ENCODE measurements around the gene SAA1. TPM values are rescaled to one million over a fixed set of nuclear protein-coding genes. Genes with fewer than 3 reads are reported as not detected.
"Not testable (repeated sequence)": the region's sequence is repeated elsewhere in the genome, so short reads cannot be mapped to it uniquely, and the experiment has no call there.

The SAA1 gene
- total RNA-seq, 1 experiment from 2014 or later, result not detected

GRCh38 chr11:18245396-18245795 is 20.7 kb upstream of the SAA1 start:
- DNase-seq (ENCODE audit: low read depth in 1 of 2, low spot score in 2 of 2), result no peak
- H3K27ac ChIP-seq, result no peak overlapping the region
- no peaks in the 10 kb centered on the region; the same call in 1 of the 2 replicates for H3K27me3 ChIP-seq (replicated peaks)
- H3K4me3 ChIP-seq, result no peak overlapping the region
- H3K36me3 ChIP-seq, result no peaks in the 10 kb centered on the region
- H3K9me3 ChIP-seq (replicated peaks), result no peaks in the 10 kb centered on the region; the same call in 1 of the 2 replicates
- no peaks in the 10 kb centered on the region; the same call in 1 of the 2 replicates for H3K4me1 ChIP-seq (replicated peaks)

- H3K4me3 ChIP-seq; H3K27ac ChIP-seq; DNase-seq (ENCODE audit: low read depth in 1 of 2, low spot score in 2 of 2); H3K9me3 ChIP-seq (replicated peaks); H3K36me3 ChIP-seq; H3K4me1 ChIP-seq (replicated peaks); H3K27me3 ChIP-seq (replicated peaks): not testable (repeated sequence)
Measured at GRCh38 chr11:18246379-18247190, 19.5 kb upstream of the SAA1 start.

- not testable (repeated sequence) for H3K36me3 ChIP-seq
Measured at GRCh38 chr11:18247191-18247581, 18.9 kb upstream of the SAA1 start.

GRCh38 chr11:18248561-18248960 is 17.5 kb upstream of the SAA1 start, which contains the start of gene SAA2:
SAA2 (minus strand) TSS chr11:18248668; CDS start chr11:18248011, 657 bp downstream.
- H3K9me3 ChIP-seq (replicated peaks), result no peaks in the 10 kb centered on the region; the same call in 1 of the 2 replicates
- H3K4me1 ChIP-seq (replicated peaks), result no peaks in the 10 kb centered on the region
- H3K4me3 ChIP-seq, result no peak within 1 kb of the TSS
- no peaks in the 10 kb centered on the region for H3K36me3 ChIP-seq
- H3K27ac ChIP-seq, result no peak within 1 kb of the TSS
- no peak for DNase-seq (ENCODE audit: low read depth in 1 of 2, low spot score in 2 of 2)
- H3K27me3 ChIP-seq (replicated peaks), result peaks cover 3% of the 10 kb centered on the region; the same call in 1 of the 2 replicates

More at GRCh38 chr11:18247191-18247581, 18.9 kb upstream of the SAA1 start:
- not testable (repeated sequence) for H3K4me1 ChIP-seq (replicated peaks); H3K9me3 ChIP-seq (replicated peaks); DNase-seq (ENCODE audit: low read depth in 1 of 2, low spot score in 2 of 2); H3K27ac ChIP-seq; H3K4me3 ChIP-seq; H3K27me3 ChIP-seq (replicated peaks)

GRCh38 chr11:18253233-18253632 is 12.8 kb upstream of the SAA1 start:
- H3K27me3 ChIP-seq (replicated peaks), result peaks cover 10% of the 10 kb centered on the region
- H3K4me3 ChIP-seq, result no peak overlapping the region
- H3K36me3 ChIP-seq, result no peaks in the 10 kb centered on the region
- H3K9me3 ChIP-seq (replicated peaks), result no peaks in the 10 kb centered on the region; the same call in 1 of the 2 replicates
- no peak for DNase-seq (ENCODE audit: low read depth in 1 of 2, low spot score in 2 of 2)
- no peaks in the 10 kb centered on the region for H3K4me1 ChIP-seq (replicated peaks)
- no peak overlapping the region for H3K27ac ChIP-seq

GRCh38 chr11:18253778-18254338 is 12.2 kb upstream of the SAA1 start:
- Histone ChIP-seq H3K4me3 (no peak overlapping the region), H3K27me3 (replicated peaks) (peaks cover 13% of the 10 kb centered on the region), H3K9me3 (replicated peaks) (no peaks in the 10 kb centered on the region; the same call in 1 of the 2 replicates), H3K4me1 (replicated peaks) (no peaks in the 10 kb centered on the region), H3K36me3 (no peaks in the 10 kb centered on the region), H3K27ac (no peak overlapping the region)
- DNase-seq (ENCODE audit: low read depth in 1 of 2, low spot score in 2 of 2), result peak in 1 of 2 experiments; percentile 19

GRCh38 chr11:18254781-18255361 is 11.2 kb upstream of the SAA1 start:
- no peak overlapping the region for H3K4me3 ChIP-seq
- no peak overlapping the region for H3K27ac ChIP-seq
- H3K4me1 ChIP-seq (replicated peaks), result no peaks in the 10 kb centered on the region
- no peaks in the 10 kb centered on the region; the same call in 1 of the 2 replicates for H3K9me3 ChIP-seq (replicated peaks)
- H3K36me3 ChIP-seq, result no peaks in the 10 kb centered on the region
- H3K27me3 ChIP-seq (replicated peaks), result peaks cover 20% of the 10 kb centered on the region
- DNase-seq (ENCODE audit: low read depth in 1 of 2, low spot score in 2 of 2), result peak in 1 of 2 experiments; percentile 27

- Histone ChIP-seq H3K4me1 (replicated peaks) (0 out of 2 replicates have a peak, but pooled peaks cover 3% of the 10 kb centered on the region), H3K27ac (no peak overlapping the region), H3K36me3 (no peaks in the 10 kb centered on the region), H3K4me3 (no peak overlapping the region), H3K27me3 (replicated peaks) (peaks cover 28% of the 10 kb centered on the region), H3K9me3 (replicated peaks) (no peaks in the 10 kb centered on the region; the same call in 1 of the 2 replicates)
- DNase-seq (ENCODE audit: low read depth in 1 of 2, low spot score in 2 of 2), result no peak
Measured at GRCh38 chr11:18259259-18259658, 6.8 kb upstream of the SAA1 start.

- no peaks in the 10 kb centered on the region for H3K36me3 ChIP-seq
- peaks cover 29% of the 10 kb centered on the region for H3K27me3 ChIP-seq (replicated peaks)
- no peak overlapping the region for H3K27ac ChIP-seq
- H3K9me3 ChIP-seq (replicated peaks), result no peaks in the 10 kb centered on the region
- 0 out of 2 replicates have a peak, but pooled peaks cover 3% of the 10 kb centered on the region for H3K4me1 ChIP-seq (replicated peaks)
- no peak for DNase-seq (ENCODE audit: low read depth in 1 of 2, low spot score in 2 of 2)
- no peak overlapping the region for H3K4me3 ChIP-seq
Measured at GRCh38 chr11:18261721-18262120, 4.3 kb upstream of the SAA1 start.

GRCh38 chr11:18262681-18263350 is 3.2 kb upstream of the SAA1 start:
- DNase-seq (ENCODE audit: low read depth in 1 of 2, low spot score in 2 of 2); H3K27ac ChIP-seq; H3K4me1 ChIP-seq (replicated peaks); H3K9me3 ChIP-seq (replicated peaks); H3K36me3 ChIP-seq; H3K4me3 ChIP-seq: not testable (repeated sequence)
- peaks cover 23% of the 10 kb centered on the region; the same call in 1 of the 2 replicates for H3K27me3 ChIP-seq (replicated peaks)

GRCh38 chr11:18264035-18264434 is 2.0 kb upstream of the SAA1 start:
- Histone ChIP-seq H3K4me1 (replicated peaks) (peaks cover 8% of the 10 kb centered on the region; the same call in 1 of the 2 replicates), H3K27me3 (replicated peaks) (peaks cover 18% of the 10 kb centered on the region; the same call in 1 of the 2 replicates), H3K27ac (no peak overlapping the region)

GRCh38 chr11:18264677-18265555 is 1.1 kb upstream of the SAA1 start:
- H3K4me1 ChIP-seq (replicated peaks), result peaks cover 8% of the 10 kb centered on the region; the same call in 1 of the 2 replicates
- peaks cover 12% of the 10 kb centered on the region; the same call in 1 of the 2 replicates for H3K27me3 ChIP-seq (replicated peaks)
- H3K4me3 ChIP-seq, result no peak overlapping the region
- no peak overlapping the region for H3K27ac ChIP-seq
- no peak for DNase-seq (ENCODE audit: low read depth in 1 of 2, low spot score in 2 of 2)
- no peaks in the 10 kb centered on the region for H3K36me3 ChIP-seq
- H3K9me3 ChIP-seq (replicated peaks), result no peaks in the 10 kb centered on the region

More at GRCh38 chr11:18264035-18264434, 2.0 kb upstream of the SAA1 start:
- no peaks in the 10 kb centered on the region for H3K36me3 ChIP-seq
- H3K4me3 ChIP-seq, result no peak overlapping the region
- no peak for DNase-seq (ENCODE audit: low read depth in 1 of 2, low spot score in 2 of 2)
- no peaks in the 10 kb centered on the region for H3K9me3 ChIP-seq (replicated peaks)

Measured in SJSA1 (cell line).